Erythroblast (primary cell): ENCODE results near the gene TIMM13.

Experiments
- GATA1 ChIP-seq: IDR thresholded peaks from 2 replicates; pipeline ENCODE4 v1.6.1; 2011; ENCODE audit warnings: low read depth, mild to moderate bottlenecking, control low read depth, low read length, moderate library complexity
- POLR2A ChIP-seq: IDR thresholded peaks from 2 replicates; pipeline ENCODE4 v1.6.1; 2011; ENCODE audit warnings: mild to moderate bottlenecking, low read length

DNA sequence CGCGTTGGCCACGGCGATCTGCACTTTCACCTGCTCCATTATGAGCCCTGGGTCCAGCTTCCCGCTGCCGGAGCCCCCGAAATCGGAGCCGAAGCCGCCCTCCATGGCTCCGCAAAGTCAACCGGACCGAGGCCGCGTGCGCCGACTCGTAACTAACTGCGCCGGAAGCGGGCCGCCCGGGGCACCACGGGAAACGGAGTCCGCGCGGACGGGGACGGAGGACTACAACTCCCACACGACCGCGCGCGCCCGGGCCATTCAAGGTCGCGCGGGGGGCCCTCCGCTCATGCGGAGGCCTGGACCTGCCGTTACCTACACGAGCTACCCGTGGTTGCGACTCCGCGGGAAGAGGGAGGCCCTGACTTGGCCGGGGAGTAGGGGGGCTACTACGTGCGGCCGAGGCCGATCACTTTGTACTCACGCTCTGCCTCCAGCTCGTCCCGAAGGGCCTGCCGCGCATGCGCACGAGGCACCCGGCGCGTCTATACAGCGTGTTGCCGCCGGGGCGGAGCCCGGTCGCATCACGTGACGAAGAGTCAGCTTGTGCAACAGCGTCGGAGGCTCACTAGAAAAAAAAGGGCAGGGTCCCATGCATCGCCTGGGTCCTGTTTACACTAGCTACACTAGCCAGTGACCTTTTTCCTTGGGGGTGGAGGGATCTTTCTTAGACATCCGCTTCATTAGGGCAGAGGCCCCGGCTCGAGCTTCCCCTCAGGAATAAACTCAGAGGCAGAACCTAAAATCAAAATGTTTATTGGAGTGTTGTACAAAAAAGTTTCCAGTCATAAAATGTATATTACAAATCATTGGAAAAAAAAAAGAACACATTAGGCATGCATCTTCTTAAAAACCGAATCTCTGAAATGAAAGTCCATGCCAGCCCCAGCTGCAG, at the start of gene TIMM13:
- TF ChIP-seq POLR2A (peak; percentile 80), GATA1 (no peak)
